Hematopoietic multipotent progenitor cell treated with erythropoietin and hydrocortisone succinate and interleukin-3 and kit ligand, for 15 days (in vitro differentiated cells): ENCODE measurements around the gene ATG10.
"Not testable (repeated sequence)": the region's sequence is repeated elsewhere in the genome, so short reads cannot be mapped to it uniquely, and the experiment has no call there.

Source experiments
- DNase-seq: peaks from one replicate; pipeline ENCODE4 v3.0.0-alpha.2; 2015; ENCODE audit warnings: low spot score

Gene ATG10

DNA sequence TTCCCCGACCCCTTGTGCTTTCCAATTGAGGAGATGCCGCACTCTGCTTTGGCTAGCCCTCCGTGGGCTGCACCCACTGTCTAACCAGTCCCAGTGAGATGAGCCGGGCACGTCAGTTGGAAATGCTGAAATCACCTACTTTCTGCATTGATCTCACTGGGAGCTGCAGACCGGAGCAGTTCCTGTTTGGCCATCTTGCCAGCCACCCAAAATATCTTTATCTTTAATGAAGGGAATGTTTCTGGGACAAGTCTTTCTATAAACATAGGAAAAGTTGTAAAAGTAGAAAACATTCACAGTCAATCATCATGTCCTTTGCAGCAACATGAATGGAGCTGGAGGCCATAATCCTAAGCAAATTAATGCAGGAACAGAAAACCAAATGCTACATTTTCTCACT is 158.8 kb downstream of the ATG10 start:
- no peak for DNase-seq

DNA sequence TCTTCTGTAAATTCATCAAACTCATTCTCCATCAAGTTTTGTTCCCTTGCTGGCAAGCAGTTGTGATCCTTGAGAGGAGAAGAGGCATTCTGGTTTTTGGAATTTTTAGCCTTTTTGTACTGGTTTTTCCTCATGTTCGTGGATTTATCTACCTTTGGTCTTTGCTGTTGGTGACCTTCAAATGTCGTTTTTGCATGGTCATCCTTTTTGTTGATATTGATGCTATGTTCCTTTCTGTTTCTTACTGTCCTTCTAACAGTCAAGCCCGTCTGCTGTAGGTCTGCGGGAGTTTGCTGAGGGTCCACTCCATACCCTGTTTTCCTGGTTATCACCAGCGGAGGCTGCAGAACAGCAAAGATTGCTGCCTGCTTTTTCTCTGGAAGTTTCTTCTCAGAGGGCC is 165.4 kb downstream of the ATG10 start:
- no peak for DNase-seq

DNA sequence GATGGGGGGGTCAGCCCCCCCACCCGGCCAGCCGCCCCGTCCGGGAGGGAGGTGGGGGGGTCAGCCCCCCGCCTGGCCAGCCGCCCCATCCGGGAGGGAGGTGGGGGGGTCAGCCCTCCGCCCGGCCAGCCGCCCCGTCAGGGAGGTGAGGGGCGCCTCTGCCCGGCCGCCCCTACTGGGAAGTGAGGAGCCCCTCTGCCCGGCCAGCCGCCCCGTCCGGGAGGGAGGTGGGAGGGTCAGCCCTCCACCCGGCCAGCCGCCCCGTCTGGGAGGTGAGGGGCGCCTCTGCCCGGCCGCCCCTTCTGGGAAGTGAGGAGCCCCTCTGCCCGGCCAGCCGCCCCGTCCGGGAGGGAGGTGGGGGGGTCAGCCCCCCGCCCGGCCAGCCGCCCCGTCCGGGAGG is 168.0 kb downstream of the ATG10 start:
- DNase-seq = not testable (repeated sequence)

GRCh38 chr5:82142217-82142841 is 170.5 kb downstream of the ATG10 start:
- no peak for DNase-seq

DNA sequence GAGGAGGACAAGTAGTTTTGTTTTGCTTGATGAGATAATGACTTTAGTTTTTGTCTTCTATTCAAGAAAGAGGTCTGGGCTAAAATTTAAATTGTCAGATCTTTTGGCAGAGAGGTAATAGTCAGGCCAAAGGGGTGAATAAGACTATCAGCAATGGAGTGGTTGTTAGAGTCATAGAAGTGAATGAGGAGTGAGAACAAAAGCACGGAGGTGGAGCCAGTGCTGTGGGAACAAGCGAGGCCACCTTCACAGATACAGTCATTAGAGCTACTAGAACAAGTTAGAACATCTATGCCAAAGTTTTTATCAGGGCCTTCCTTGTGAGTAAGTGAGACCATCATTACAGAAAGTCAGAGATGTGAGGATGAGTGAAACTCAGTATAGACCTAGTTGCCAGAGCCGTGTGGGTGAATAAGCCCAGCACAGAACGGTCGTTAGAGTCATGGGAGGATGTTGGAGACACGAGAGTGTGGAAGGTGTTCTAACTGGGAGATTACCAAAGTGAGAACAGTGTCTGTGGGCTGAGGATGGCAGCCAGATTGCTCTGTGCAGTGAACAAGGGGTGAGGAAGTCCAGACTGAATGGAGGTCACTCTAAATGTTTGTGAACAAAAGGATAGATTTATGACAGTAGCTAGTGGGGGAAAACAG is 171.2 kb downstream of the ATG10 start:
- no peak for DNase-seq

DNA sequence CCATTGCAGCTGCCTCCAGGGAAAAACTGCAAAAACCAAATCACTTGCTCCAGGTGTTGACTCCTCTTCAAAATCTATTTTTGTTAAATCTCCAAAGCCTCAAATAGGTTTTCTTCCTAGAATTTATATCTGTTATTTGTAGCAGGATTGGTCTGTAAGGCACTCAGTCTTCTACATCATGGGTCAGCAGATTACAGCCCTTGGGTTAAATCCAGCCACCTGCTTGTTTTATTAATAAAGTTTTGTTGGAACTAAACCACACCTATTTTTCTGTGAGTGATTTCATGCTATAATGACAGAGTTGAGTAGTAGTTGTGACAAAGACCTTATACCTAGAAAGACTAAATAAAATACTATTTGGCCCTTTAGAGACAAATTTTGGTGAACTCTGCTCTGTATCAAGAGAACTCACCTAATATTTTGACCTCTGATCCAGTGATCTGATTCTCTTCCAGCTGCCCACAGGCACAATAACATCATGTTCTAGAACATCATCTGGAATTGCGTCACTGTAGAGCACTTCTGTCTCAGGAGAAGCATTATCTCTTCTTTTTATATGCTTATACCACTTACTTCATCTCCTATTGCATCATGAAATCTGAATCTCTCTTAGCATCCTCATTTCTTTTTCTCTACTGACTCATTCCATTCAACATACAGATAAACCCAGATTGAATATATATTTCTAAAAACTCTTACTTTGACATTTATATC is 176.2 kb downstream of the ATG10 start:
- no peak for DNase-seq

DNA sequence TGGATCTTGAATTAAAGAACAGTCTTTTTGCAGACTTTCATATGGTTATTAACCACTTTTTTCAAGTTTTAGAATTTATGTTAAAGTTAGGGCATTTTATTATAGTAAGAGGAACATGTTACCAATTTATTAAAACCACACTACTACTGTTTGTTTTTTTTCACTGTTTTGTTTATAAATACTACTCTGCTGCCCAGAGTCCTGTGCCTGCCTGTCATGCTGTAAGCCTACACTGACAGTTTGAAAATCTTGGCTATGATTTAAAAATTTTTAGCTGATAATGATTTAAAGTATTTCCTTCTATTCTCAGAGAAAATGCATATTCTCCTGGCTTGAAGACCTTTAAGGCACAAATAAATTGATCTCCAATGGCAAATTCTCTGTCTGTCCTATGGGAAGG is 177.6 kb downstream of the ATG10 start:
- no peak for DNase-seq

DNA sequence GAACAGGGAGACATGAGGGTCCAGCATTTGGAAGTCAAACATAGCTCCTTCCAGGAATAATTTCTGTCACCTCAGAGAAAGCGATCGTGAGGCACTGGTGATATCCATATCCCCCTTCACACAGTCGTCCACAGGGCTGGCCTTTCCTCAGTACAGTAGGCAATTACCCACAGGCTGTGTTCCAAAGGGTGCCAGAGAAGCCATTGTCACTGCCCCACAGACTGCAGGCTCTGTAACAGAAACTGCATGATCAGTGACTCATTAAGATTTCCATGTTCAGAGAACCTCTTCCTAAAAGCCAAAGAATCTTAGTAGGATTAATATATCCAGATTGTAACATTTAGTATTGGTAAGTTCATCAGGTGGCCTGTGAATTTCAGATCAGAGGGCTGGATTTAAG is 178.7 kb downstream of the ATG10 start:
- no peak for DNase-seq

DNA sequence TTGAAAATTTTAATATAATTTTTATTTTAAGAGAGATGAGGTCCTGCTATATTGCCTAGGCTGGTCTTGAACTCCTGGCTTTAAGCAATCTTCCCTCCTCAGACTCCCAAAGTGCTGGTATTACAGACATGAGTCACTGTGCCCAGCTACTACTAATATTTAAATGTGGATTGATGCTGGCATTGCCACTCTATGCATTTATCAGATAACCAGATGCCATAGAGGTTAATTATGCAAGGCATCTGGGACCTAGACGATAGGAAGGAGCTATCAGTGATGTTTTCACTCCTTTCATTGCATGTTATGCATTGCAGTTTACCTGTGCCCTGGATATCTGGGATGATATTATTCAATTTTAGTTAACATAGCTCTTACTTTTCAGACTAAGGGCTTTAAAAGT is 179.4 kb downstream of the ATG10 start:
- no peak for DNase-seq

GRCh38 chr5:82151662-82152061 is 179.8 kb downstream of the ATG10 start:
- no peak for DNase-seq

DNA sequence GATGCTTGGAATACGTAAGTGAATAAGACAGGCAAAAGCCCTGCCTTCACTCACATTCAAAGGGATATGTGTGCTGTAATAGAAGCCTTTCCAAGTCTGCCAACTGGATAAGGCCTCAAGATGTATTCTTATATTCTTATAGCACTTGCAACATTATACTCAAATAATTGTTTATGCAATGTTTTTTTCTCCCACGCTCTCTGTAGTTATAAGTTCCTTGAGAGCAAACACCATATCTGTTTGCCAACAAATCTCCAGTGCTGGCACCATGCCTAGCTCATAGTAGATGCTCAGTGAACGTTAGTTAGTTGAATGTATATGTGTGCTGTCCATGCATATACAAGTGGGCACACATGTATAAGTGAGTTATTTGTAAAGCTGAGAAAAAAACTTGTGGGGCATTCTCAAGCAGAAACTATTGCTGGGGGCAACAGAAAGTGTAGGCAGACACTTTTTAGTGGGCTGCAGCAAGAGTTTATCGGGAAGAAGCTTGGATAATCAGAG is 181.2 kb downstream of the ATG10 start:
- no peak for DNase-seq

DNA sequence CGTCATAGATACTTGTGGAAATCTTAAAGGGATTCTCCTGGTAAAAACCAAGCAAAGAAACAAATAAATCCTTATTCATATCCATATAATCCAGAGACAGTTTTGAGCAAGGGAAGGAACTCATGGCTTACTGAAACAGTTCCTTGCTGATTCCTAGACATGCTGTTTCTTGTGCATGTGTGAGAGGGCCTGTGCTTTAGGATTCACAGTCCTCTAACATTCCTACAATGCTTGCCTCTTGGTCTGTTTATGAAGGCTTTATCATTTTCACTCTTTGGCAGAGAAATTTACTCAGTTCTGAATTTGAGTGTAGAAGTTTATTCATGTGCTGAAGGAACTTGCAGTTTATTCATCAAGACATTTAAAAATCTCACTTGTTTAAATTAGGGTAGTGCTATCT is 183.0 kb downstream of the ATG10 start:
- DNase-seq = no peak

DNA sequence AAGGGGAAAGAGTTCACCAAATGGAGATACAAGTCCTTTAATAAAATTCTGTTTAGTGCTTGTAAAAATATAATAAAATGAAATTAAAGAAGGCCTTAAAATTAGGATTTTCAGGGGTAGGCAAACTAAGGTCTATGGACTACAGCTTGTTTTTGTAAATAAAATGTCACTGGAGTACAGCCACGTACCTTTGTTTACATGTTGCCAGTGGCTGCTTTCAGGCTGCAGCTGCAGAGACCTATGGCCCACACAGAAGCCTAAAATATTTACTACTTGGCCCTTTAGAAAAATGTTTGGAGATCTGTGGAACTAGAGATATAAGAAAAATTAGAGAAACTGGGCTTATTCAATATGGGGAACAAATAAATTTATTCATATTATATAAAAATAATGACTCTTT is 183.5 kb downstream of the ATG10 start:
- no peak for DNase-seq

- no peak for DNase-seq
Measured at GRCh38 chr5:82156874-82157273, 185.1 kb downstream of the ATG10 start.

DNA sequence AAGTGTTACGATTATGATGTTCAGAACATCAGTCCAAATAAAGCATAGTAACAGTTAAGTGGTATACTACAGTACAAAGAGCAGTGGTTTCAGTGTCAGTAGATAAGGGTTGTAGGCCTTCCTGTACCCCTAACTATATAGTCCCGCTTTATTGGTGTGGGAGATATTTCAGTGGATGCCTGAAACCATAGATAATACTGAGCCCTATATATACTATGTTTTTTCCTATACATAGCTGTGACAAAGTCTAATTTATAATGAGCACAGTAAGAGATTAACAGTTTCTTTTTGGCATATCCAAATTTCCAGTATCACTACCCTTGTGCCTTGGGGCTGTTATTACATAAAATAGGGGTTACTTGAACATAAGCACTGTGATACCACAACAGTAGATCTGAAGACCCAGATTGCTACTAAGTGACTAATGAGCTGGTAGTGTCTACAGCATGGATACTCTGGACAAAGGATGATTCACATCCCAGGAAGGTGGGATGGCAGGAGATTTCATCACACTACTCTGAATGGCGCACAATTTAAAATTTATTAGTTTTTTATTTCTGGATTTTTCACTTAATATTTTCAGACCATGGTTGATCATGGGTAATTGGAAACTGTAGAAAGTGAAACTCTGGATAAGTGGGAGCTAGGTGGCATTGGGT is 187.1 kb downstream of the ATG10 start:
- no peak for DNase-seq

DNA sequence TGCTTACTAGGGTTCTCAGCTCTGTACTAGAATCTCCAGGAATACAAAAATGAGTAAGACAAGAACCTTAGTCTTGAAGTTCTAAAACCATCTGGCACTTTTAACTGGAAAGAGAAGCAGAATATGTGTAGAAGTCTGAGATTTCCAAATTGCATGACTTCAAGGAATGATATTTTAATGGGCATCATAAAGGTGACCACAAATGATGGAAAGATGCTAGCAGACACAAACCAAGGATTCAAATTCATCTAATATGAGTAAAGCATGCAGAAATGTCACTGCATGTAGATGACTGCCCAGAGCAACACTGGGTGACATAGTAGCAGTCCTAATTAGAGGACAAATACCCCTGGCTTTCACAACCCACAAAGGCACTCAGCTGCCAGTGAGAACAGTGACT is 189.1 kb downstream of the ATG10 start:
- DNase-seq = no peak

GRCh38 chr5:82162573-82162972 is 190.8 kb downstream of the ATG10 start:
- DNase-seq = no peak

GRCh38 chr5:82163452-82164175 is 191.8 kb downstream of the ATG10 start:
- no peak for DNase-seq

DNA sequence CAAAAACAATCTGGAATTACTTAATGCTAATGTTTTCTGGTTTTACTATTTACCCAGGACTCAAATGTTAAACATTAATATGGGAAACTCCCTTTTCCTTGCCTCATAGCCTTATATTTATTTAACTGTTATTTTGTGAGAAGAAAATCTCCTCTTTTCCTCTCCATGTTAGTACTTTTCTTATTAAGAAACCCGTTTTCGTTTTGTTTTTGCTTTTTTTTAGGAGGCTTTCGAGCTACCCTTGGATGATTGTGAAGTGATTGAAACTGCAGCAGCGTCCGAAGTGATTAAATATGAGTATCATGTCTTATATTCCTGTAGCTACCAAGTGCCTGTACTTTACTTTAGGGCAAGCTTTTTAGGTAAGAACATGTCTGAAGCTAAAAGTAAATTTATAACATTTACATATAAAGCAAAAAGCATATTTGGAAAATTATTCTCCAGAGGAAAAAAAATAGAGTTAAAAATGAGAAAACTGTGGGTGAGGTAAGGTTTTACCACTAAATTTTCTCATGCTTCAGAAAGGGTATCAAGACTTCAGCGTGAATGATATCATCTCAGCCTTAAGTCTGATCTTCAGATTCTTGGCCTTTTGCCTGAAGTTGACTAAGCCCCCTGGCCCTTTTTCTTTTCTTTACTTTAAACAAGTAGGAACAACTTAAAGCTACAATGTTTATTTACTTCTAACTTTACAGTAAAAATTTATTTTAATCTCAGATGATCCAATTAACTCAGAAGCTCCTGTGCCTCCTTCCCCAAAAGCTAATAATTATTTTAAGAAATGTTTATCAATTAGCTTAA is 192.6 kb downstream of the ATG10 start:
- no peak for DNase-seq

DNA sequence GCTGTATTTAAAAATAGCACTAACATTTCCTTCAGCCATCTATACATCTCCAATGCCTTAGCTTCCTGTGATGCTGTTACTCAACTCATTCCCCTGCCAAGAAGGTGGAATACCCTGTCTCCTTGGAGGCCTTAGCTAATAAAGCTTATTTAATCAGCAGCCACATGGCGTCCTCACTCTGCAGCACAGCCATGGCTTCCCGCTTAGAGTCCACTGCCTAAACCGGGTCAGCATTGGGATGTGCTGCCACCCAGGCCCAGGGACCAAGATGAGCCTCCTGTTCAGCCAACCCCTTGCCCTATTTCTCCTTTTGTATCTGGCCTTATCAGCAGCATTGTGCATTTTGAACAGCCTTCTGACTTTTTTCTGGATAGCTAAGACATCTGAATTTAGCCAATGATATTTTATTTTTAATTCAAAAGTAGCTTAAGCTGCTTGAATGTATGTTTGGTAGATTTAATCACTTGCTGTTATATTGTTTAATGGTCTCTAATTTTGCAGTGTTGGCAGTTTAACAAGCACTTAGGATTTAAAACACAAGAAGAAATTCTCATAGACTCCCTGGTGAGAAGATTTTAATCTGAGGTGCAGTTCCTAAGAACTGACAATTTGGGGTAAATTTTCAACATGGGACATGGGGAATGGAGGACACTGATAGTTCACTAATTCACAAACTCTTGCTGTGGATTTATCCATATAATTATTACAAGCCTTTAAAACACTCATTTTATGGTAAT is 193.3 kb downstream of the ATG10 start:
- no peak for DNase-seq
